Lung (tissue), 12 donors: ENCODE data around the gene CSRNP3. TPM values are rescaled to one million over a fixed set of nuclear protein-coding genes. Genes with fewer than 3 reads are reported as not detected.

ENCODE experiments used
- ATAC-seq: fragments of 200-7000 bp; cut with Tn5 transposase; one replicate; pipeline ENCODE4 v1.9.1; 2020; ENCODE audit warnings: moderate number of reproducible peaks; ENCODE audit not compliant: insufficient read depth, low FRiP score
- DNase-seq, 3 donors: peaks; one replicate each; pipeline ENCODE4 v3.0.0-alpha.2; 2013 to 2017
- H3K27ac ChIP-seq, 2 donors: one replicate each; pipeline ENCODE4 v1.5.1; 2013; ENCODE audit warnings: mild to moderate bottlenecking in 2 of 2, moderate library complexity in 2 of 2, control low read depth in 1 of 2, inconsistent platforms in 1 of 2, low read depth in 1 of 2, low read length in 1 of 2
- H3K27me3 ChIP-seq, 3 donors: one replicate each; pipeline ENCODE4 v1.5.1; 2013; ENCODE audit warnings: low read length in 2 of 3; ENCODE audit not compliant: control insufficient read depth in 3 of 3, insufficient read depth in 3 of 3
- H3K36me3 ChIP-seq, 4 donors: one replicate each; pipeline ENCODE4 v1.5.1; 2013; ENCODE audit warnings: low read length in 4 of 4, mild to moderate bottlenecking in 1 of 4, moderate library complexity in 1 of 4; ENCODE audit not compliant: control insufficient read depth in 4 of 4, insufficient read depth in 4 of 4
- H3K4me1 ChIP-seq, 5 donors: one replicate each; pipeline ENCODE4 v1.5.1; 2013; ENCODE audit warnings: low read length in 5 of 5, mild to moderate bottlenecking in 2 of 5, moderate library complexity in 1 of 5; ENCODE audit not compliant: control insufficient read depth in 5 of 5, insufficient read depth in 5 of 5
- H3K4me3 ChIP-seq: one replicate; pipeline ENCODE4 v1.5.1; 2013; ENCODE audit warnings: mild to moderate bottlenecking, control low read depth, moderate library complexity
- H3K9ac ChIP-seq, 2 donors: one replicate each; pipeline ENCODE4 v1.5.1; 2013; ENCODE audit warnings: low read length in 2 of 2, control low read depth in 1 of 2; ENCODE audit not compliant: insufficient read depth in 1 of 2
- H3K9me3 ChIP-seq, 4 donors: one replicate each; pipeline ENCODE4 v1.5.1; 2013; ENCODE audit warnings: low read length in 3 of 4, mild to moderate bottlenecking in 1 of 4, moderate library complexity in 1 of 4; ENCODE audit not compliant: control insufficient read depth in 4 of 4, insufficient read depth in 3 of 4
- CTCF ChIP-seq: IDR thresholded peaks from 2 replicates; pipeline ENCODE4 v1.5.1; 2012; ENCODE audit warnings: mild to moderate bottlenecking; ENCODE audit errors: control extremely low read depth, extremely low read depth
- WGBS, 2 donors: extraction: QIAGEN DNeasy Blood & Tissue Kit; methylation state at CpG; one replicate each; pipeline ENCODE4 v1.1.7; 2013; 5-methylcytosine and 5-hydroxymethylcytosine counted together
- polyA plus RNA-seq, 2 donors: library from polyadenylated mRNA; stranded (reverse); fragments of 200-250 nt; gene quantifications; one replicate each; pipeline ENCODE4 v1.2.1, GENCODE V29; 2013
- total RNA-seq, 2 donors: library from RNA; depleted of rRNA in 1 of 2; stranded (reverse); fragments of >200 nt in 1 of 2; gene quantifications; one replicate each; pipeline ENCODE4 v1.2.1, GENCODE V29; 2014 to 2021
- donor health status: control.
- donor health status: control.
- donor health status: Bipolar disorder and iron deficiency.
- donor health status: healthy.
- donor health status: DM: yes; HTN: yes; CAD: no.

CSRNP3 gene
- total and polyA plus RNA-seq, 4 donors = 0.25 to 8.7 (median 1.8) TPM

GRCh38 chr2:165470361-165470760 lies 863 bp downstream of the CSRNP3 start:
- Histone ChIP-seq H3K36me3 (no peaks in the 10 kb centered on the region), H3K27ac (no peak overlapping the region), H3K4me1 (peaks cover 0 to 34% (median 3%) of the 10 kb centered on the region in 5 donors), H3K9ac (peak overlapping the region in 1 of 2 donors; percentile 66), H3K4me3 (no peak overlapping the region), H3K27me3 (no peaks in the 10 kb centered on the region), H3K9me3 (no peaks in the 10 kb centered on the region)
- ATAC-seq (no peak), DNase-seq (no peak)
- no peak for TF ChIP-seq CTCF

GRCh38 chr2:165471349-165471950 lies 2.0 kb downstream of the CSRNP3 start:
- Histone ChIP-seq H3K4me1 (peaks cover 0 to 34% (median 3%) of the 10 kb centered on the region in 5 donors), H3K27ac (no peak overlapping the region), H3K27me3 (no peaks in the 10 kb centered on the region), H3K36me3 (no peaks in the 10 kb centered on the region), H3K9ac (no peak overlapping the region), H3K9me3 (no peaks in the 10 kb centered on the region), H3K4me3 (no peak overlapping the region)
- DNase-seq = peak in 2 of 3 donors; percentile 33 to 50
- TF ChIP-seq CTCF = no peak
- WGBS, 2 donors = 11 to 20% methylated on average over 1 of the region's 1 CpG
- no peak for ATAC-seq

- WGBS, 2 donors = 88 to 93% methylated on average over 3 of the region's 3 CpGs
- Histone ChIP-seq H3K9me3 (no peaks in the 10 kb centered on the region), H3K27me3 (no peaks in the 10 kb centered on the region), H3K4me3 (no peak overlapping the region), H3K27ac (no peak overlapping the region), H3K9ac (no peak overlapping the region), H3K36me3 (no peaks in the 10 kb centered on the region), H3K4me1 (peaks cover 0 to 34% (median 3%) of the 10 kb centered on the region in 5 donors)
- no peak for TF ChIP-seq CTCF
- no peak for DNase-seq
- no peak for ATAC-seq
Observed at GRCh38 chr2:165472922-165473321, 3.4 kb downstream of the CSRNP3 start.
